ENCODE data around the gene PATJ.
A peak's percentile ranks its signal among the peaks of the same experiment; 100 is the strongest.

Gene PATJ

DNA sequence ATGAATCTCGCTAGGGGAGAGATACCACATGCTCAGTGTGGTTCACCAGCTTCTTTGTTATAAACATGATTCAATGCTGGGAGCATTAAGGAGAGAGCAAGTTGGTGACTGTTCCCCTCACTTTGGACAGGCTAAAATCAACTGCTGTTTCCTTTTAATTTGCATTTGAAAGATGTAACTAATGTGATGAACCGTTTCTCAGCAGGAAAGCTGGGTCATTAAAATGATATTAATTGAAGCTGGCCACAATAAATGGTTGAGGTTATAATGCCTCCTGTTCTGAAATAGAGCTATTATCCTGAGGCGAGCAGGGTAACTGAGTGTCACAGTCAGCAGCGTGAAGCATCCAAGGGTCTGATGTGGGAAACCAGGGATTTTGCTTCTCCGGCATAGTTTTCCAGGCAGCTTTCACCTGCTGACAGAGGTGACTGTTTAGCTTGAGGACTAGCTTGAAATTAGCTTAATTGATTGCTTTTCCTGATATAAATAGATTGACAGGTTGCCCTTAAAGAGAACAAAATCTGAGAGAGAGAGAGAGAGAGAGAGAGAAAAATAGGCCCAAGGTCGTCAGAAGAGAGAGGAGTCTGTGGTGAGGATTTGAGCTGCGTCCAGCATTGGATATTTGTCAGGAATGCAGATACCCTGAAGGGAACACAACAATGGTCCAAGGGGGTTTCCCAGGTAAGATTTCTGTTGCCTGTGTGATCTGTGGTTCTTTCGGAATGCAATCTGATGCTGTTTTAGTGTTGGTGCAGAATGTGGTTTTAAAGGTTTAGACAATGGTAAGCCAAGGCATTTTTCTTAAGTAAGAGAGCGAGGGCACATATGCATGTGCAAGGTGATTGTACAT, 209.7 kb downstream of the PATJ start:
- no peak for DNase-seq

DNA sequence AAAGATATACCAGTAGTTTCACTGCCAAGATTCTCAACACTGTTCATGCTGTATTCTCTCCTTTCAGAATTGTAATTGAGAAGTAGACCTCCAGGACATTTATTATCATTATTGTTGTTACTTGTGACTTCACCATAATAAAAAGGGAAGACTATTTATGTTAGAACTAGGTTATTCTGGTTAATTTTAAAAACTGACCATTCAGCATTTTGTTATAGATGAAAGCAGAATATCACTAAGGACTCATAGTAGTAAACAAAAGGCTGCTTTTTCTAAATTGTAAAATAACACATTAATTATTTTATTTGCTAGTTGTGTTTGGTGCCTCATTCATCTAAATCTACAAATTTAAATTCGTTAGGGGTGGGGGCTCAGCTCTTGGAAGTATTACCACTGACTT, 210.4 kb downstream of the PATJ start:
- DNase-seq = no peak

DNA sequence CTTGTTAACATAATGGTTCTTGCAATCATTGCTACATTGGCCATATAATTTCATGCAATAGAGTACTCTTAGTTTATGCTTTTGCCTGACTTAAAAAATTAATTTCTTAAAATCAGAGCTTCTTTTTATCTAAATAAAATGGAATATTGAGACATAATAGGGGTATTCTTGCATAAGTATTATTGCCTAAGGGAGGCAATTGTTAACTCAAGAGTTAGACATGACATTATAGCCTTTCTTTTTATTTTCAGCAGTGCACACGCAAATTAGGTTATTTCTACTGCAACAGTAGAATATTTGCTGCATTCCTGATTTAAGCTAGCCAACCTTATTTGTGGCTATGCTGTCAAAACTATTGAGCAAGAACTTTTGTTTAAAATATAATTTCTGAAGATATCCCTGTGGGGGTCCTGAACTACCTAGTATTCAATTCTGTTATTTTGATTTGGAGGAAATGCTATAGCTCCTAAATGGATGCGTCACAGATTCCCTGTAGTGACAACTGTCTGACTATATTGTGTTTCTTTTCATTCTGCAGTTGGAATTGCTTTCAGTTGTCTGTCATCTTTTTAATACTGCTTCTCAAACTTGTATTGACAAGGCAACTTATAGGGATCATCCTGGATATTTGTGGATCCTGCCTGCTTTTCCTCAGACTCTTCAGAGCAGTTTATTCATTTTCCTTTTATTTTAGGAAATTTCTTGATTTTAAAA, 211.0 kb downstream of the PATJ start:
- DNase-seq = no peak

DNA sequence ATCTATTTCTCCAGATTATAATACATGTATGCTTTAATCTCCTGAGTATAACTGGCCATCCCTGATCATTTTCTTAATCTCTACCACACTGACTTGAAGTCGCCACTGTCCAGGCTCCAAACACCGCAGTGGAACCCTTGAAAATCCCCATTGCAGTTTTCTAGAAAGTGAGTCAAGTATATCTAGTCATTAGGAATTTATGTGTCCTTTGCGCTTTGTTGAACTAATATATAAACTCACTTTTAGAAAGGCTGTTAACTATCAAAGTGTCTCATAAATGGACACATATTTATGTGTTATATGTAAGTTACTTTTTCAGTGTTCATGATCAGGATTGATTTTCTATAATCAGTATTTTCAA, 211.5 kb downstream of the PATJ start:
- no peak for DNase-seq

DNA sequence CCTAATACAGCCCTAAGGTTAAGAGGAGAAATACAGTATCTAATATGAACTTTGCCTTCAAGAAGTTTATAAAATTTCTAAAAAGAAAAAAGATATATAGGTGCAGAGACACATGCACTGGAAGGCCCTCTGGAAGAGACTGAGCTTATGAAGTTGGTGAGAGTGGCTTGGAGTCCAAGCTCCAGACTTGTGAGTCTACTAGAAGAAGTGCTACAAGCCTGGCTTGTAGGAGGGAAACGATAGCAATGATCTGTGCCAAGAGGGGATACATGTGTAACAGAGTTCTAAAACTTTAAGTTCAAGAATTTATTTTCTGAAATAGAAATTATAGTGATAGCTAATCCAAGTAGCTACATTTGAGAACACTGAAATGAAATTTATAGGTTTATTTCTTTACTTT, 213.0 kb downstream of the PATJ start:
- DNase-seq = no peak

DNA sequence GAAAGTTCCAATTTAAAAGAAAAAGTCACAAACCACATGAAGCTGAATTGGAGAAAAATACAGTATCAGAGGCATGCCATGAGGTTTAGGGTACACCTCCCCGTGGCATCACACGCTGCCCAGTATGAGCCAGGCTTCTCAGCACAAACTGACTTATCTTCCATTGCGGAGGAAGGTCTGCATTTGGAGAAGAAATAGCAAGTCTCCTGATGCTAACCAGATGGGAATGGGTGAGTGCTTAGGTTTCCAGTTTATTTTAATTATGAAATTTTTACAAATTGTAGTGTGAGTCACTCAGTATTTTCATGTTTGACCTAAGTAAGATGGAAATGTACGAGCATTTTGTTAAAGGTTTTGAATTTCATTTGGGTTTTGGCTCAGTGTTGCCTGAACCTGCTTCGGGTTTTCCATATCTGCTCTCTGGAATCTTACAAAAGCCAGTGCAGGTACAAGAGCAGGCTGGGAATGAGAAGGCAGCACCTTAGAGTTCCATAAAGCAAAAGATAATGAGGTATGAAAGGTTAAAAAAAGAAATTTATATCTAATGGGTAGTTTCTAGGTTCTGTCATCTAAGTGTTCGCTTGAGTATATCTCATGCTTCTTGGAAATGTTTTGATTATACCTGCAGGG, 213.9 kb downstream of the PATJ start:
- no peak for DNase-seq

DNA sequence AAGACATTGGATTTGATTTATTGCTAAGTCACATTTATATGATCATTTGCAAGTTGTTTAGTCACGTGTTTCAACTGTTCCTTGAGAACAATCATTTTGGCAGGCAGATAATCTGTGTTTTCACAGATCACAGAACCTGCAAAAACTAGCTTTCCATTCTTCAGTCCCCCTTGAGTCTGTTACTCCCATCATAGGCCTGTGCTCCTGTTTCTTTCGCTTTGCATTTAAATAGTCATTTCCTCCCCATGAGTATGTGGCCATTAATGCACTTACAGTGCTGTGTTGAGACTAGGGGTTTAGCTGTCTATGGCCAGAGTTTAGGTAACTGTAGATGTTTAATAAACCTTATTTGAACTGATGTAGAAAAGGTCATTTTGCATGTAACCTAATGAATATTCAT, 214.5 kb downstream of the PATJ start:
- DNase-seq = no peak

DNA sequence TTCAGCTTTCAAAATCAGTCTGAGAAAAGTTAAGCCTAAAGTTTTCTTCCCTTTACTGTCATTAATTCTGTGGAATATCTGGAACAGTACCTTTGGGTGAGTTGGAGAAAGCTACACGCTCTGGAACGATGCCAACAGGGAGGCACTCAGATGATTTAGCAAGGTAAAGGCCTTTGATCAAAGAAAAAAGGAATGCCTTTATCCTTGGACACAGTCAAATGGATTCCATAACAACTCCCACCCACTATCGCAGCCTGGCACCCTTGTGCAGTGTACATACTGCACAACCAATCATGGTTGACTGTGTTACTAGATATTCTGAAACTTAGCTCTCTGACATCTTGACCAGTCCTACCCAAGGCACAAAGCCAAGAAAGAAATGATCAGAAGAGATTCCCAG, 218.7 kb downstream of the PATJ start:
- no peak for DNase-seq

DNA sequence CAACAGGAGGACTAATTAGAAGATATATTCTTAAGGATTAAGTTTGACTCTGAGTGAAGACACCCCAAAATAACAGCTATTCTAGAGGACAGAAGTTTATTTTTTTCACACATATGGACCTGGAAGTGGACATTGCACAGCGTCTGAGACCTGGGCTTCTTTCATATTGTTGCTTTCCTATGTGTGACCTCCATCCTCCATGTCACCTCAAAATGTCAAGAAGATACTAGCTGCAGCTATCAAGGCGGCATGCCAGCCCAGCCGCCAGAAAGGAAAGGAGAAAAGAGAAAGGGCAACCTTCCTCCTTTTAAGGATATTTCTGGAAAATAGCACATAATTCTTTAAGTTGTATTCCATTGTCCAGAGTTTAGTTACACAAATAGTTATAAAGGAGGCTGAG, 220.4 kb downstream of the PATJ start:
- DNase-seq = no peak

DNA sequence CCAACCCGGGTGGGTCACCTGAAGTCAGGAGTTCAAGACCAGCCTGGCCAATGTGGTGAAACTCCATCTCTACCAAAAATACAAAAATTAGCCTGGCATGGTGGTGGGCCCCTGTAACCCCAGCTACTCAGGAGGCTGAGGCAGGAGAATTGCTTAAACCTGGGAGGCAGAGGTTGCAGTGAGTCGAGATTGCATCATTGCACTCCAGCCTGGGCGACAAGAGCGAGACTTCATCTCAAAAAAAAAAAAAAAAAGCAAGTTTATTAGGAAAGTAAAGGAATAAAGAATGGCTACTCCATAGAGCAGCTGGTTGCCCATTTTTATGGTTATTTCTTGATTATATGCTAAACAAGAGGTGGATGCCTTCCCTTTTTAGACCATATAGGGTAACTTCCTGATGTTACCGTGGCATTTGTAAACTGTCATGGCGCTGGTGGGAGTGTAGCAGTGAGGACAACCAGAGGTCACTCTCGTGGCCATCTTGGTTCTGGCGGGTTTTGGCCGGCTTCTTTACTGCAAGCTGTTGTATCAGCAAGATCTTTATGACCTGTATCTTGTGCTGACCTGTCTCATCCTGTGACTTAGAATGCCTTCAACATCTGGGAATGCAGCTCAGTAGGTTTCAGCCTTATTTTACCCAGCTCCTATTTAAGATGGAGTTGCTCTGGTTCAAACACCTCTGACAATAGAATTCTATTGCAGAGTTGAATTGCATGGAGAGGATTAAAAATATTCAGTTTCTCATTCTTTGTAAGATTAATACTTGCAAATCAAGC, 224.4 kb downstream of the PATJ start:
- DNase-seq = peak; percentile 6

DNA sequence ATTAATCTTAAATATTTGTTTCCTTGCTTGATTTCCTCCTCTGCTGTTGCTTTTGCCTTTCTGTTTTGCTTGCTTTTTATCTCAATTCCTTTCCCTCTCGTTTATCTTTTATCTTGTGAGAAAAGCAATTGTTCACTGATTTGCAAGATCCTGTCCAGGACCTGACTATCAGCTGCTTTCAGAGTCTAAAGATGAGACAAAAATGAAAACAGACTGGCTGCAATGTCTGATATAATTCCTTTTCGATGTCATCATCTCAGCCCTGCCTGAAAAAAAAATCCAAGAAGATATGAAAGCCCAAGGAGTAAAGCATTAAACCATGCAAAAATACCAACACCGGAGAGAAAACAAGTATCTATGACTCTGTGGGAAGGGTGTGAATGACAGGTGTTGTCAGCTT, 225.5 kb downstream of the PATJ start:
- no peak for DNase-seq

DNA sequence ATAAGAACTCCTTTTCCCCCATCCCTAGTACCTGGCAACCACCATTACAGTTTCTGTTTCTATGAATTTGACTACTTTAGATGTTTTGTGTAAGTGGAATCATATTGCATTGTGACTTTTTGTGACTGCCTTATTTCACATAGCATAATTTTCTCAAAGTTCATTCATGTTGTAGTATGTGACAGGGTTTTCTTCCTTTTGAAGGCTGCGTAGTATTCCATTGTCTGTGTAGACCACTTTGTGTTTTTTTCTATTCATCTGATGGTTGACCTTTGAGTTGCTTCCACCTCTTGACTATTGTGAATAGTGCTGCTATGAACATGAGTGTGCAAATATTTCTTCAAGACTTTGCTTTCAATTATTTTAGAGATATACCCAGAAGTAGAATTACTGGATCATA, 226.6 kb downstream of the PATJ start:
- DNase-seq = no peak

DNA sequence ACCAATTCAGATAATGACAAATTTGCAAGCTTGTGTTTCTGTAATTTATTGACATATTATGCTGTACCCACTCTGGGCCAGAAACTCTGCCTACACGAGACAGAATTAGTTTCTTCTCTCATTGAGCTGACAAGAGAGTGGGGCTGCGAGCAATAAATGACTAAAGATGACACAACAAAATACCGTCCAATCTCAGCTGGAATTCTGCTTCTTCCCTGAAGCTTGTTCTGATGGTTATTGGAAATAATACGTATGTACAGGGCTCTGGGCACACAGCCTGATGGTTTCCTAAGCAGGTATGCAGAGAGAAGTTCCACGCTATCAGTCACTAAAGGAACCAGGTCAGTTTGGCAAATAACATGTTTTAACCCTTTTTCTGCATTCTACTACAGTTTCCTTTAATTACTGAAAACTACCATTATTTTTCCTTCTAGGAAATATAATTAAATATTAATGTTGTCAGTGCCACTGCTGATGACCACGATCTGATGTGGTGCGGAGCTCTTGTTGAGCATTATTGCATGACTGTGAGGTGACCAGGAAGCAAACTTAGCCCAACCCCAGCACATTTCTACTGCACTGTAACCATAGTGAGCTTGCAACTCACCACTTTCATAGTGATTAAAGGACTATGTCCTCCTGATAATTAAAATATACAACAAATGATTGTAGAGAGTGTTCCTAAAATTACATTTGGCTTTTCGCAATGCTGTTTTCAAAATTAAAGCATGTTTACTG, 231.0 kb downstream of the PATJ start:
- DNase-seq = no peak

DNA sequence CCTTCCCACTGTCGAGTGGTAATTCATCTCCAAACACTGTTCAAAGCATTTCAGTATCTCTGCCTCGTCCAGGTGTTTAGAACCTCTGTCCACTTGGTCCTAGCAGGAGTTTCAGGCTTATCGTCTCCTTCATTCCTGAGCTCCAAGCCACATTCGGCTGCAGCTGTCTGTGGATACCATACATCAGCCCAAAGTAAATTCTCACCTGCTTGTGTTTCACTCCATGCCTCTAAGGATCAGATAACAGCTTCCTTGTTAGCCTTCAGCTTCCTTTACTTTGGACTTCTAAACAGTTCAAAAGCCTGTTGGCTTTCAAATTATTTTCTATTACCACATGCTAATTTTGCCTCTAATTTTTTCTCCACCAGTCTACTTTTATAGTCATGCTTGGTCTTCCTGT, 233.4 kb downstream of the PATJ start:
- DNase-seq = no peak

DNA sequence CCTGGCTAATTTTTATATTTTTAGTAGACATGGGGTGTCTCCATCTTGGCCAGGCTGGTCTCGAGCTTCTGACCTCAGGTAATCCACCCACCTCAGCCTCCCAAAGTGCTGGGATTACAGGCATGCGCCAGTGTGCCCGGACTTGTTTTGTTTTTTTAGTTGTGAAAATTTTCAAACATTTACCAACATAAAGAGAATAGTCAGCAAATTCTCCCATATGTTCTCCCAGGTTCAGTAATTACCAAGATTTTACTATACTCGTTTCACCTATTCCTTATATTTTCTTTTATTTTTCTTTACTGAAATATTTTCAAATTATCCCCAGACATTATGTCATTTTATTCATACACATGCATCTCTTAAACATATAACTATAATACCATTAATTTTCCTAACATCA, 234.3 kb downstream of the PATJ start:
- DNase-seq = no peak

DNA sequence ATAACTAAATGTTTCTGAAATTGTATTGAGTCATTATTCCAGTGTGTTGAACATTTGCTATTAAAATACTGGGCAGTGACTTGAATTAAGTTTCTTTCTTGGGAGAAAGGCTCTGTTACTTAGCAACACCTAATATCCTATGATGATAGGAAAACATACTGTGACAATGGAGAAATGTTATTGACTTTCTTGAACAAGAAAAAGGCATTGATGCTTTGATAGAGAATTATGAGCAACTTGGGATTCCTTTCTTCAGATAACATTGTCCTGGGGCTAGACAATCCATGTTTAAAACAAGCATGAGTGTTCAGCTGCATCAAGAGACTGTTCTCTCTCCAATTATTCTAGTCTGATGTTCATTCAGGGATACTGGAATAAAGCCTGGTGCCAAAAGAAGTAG, 236.5 kb downstream of the PATJ start:
- DNase-seq = no peak

DNA sequence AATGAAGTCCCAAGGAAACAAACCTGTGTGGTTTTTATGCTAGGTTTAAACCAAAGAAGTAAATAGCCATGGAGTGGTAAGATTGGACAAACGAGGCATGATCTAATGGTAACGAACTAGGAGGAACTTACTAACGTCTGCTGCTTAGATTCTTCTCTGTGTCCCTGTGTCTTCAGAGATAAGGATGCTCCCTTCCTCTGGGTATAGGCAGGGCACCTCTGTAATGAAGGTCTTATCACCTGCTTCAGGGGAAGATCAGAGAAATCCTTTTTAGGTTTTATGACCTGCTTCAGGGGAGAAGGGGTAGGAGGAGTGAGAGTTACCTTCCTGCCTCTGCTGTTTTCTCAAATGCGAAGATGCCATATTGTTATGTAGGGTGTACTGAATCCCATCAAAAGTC, 237.4 kb downstream of the PATJ start:
- peak; percentile 15 for DNase-seq

DNA sequence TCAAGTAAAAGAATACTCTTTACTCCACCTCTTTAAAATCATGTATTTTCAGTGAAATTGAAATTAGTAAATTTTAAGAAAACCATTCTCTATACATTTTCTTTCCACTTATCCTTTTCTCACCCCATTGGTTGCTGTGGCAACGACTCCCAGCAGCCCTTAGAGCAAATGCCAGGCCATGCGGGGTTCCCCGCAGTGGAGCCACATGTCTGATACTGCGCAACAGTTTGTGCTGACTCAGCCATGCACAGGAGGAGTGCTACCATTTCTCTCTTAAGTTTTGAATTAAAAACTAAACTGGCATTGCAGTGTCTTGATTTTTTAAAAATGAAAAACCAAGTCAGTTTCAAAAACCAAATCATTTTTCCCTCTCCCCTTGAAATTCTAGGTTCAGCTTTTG, 238.3 kb downstream of the PATJ start:
- DNase-seq = peak; percentile 38

DNA sequence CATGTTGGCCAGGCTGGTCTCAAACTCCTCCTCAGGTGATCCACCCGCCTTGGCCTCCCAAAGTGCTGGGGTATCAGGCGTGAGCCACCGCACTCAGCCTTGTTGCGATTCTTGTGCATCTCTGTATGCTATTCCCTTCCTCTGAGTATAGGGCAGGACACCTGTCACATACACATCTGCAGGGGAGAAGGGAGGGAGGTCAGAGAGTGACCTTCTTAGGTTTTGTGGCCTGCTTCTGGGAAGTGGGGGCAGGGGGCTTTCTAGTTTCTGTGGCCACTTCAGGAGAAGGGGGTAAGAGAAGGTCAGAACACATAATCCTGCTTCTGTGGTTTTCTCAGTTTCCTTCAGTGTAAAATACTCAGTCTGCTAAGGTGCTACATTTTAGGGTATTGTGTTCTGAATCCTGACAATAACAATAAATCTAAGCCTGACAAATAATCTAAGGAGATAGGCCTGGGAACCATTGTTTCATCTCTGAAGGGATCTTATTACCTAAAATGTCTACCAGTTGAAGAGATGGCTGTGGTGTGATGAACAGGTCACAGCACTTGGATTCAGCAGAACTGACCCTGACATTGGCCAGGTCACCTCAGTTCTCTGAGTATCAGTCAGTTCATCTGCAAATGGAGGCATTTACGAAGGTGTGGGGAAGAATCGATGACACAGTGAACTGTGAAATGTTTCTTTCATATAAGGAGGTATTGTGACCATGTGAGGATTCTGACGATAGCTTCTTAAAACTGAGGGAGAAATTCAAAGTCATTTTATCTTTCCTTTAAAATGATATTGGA, 239.8 kb downstream of the PATJ start:
- DNase-seq = no peak

DNA sequence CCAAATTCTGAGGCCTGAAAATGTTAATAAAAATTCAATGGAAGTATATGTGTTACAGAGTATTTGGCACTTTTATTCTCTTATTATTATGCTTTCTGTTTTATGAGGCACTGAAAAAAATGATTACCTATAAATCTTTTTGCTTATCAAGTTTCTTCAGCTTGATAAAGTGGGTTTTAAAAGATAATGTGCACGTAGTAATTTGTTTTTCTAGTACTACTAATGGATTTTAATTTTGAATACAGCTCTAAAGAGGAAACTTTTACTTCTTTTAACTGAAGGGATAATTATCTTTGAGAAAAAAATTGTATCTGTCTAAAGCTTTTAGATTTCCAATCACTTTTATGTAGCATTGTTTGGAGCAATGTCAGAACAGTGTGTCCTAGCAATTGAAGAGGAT, 241.0 kb downstream of the PATJ start:
- no peak for DNase-seq

DNA sequence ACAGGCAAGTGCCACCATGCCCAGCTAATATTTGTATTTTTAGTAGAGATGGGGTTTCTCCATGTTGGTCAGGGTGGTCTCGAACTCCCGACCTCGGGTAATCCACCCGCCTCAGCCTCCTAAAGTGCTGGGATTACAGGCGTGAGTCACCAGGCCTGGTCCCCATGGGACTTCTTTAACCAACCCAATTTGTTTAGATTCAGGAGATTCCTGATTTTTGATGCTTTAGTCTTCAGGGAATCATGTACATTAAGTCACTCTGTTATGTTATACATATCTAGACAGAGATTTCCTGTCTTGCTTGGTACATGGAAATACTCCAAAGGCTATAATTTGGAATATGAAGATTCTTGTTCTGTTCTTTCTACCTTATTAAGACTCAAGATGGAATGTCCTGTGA, 250.0 kb downstream of the PATJ start:
- no peak for DNase-seq

Data from OCI-M1 (cell line).